Lung (tissue), 12 donors: ENCODE data around the gene LPIN1. TPM values are rescaled to one million over a fixed set of nuclear protein-coding genes. Genes with fewer than 3 reads are reported as not detected.
"Not testable (repeated sequence)": the region's sequence is repeated elsewhere in the genome, so short reads cannot be mapped to it uniquely, and the experiment has no call there.

ENCODE experiments used
- ATAC-seq: fragments of 200-7000 bp; cut with Tn5 transposase; one replicate; pipeline ENCODE4 v1.9.1; 2020; ENCODE audit warnings: moderate number of reproducible peaks; ENCODE audit not compliant: insufficient read depth, low FRiP score
- DNase-seq, 3 donors: peaks; one replicate each; pipeline ENCODE4 v3.0.0-alpha.2; 2013 to 2017
- H3K27ac ChIP-seq, 2 donors: one replicate each; pipeline ENCODE4 v1.5.1; 2013; ENCODE audit warnings: mild to moderate bottlenecking in 2 of 2, moderate library complexity in 2 of 2, control low read depth in 1 of 2, inconsistent platforms in 1 of 2, low read depth in 1 of 2, low read length in 1 of 2
- H3K27me3 ChIP-seq, 3 donors: one replicate each; pipeline ENCODE4 v1.5.1; 2013; ENCODE audit warnings: low read length in 2 of 3; ENCODE audit not compliant: control insufficient read depth in 3 of 3, insufficient read depth in 3 of 3
- H3K36me3 ChIP-seq, 4 donors: one replicate each; pipeline ENCODE4 v1.5.1; 2013; ENCODE audit warnings: low read length in 4 of 4, mild to moderate bottlenecking in 1 of 4, moderate library complexity in 1 of 4; ENCODE audit not compliant: control insufficient read depth in 4 of 4, insufficient read depth in 4 of 4
- H3K4me1 ChIP-seq, 5 donors: one replicate each; pipeline ENCODE4 v1.5.1; 2013; ENCODE audit warnings: low read length in 5 of 5, mild to moderate bottlenecking in 2 of 5, moderate library complexity in 1 of 5; ENCODE audit not compliant: control insufficient read depth in 5 of 5, insufficient read depth in 5 of 5
- H3K4me3 ChIP-seq: one replicate; pipeline ENCODE4 v1.5.1; 2013; ENCODE audit warnings: mild to moderate bottlenecking, control low read depth, moderate library complexity
- H3K9ac ChIP-seq, 2 donors: one replicate each; pipeline ENCODE4 v1.5.1; 2013; ENCODE audit warnings: low read length in 2 of 2, control low read depth in 1 of 2; ENCODE audit not compliant: insufficient read depth in 1 of 2
- H3K9me3 ChIP-seq, 4 donors: one replicate each; pipeline ENCODE4 v1.5.1; 2013; ENCODE audit warnings: low read length in 3 of 4, mild to moderate bottlenecking in 1 of 4, moderate library complexity in 1 of 4; ENCODE audit not compliant: control insufficient read depth in 4 of 4, insufficient read depth in 3 of 4
- CTCF ChIP-seq: IDR thresholded peaks from 2 replicates; pipeline ENCODE4 v1.5.1; 2012; ENCODE audit warnings: mild to moderate bottlenecking; ENCODE audit errors: control extremely low read depth, extremely low read depth
- WGBS, 2 donors: extraction: QIAGEN DNeasy Blood & Tissue Kit; methylation state at CpG; one replicate each; pipeline ENCODE4 v1.1.7; 2013; 5-methylcytosine and 5-hydroxymethylcytosine counted together
- polyA plus RNA-seq, 2 donors: library from polyadenylated mRNA; stranded (reverse); fragments of 200-250 nt; gene quantifications; one replicate each; pipeline ENCODE4 v1.2.1, GENCODE V29; 2013
- total RNA-seq, 2 donors: library from RNA; depleted of rRNA in 1 of 2; stranded (reverse); fragments of >200 nt in 1 of 2; gene quantifications; one replicate each; pipeline ENCODE4 v1.2.1, GENCODE V29; 2014 to 2021
- donor health status: control.
- donor health status: control.
- donor health status: Bipolar disorder and iron deficiency.
- donor health status: healthy.
- donor health status: DM: yes; HTN: yes; CAD: no.

The LPIN1 gene
- total and polyA plus RNA-seq, 4 donors, result 14.7 to 43.4 (median 26.0) TPM

GRCh38 chr2:11811036-11811654, 64.7 kb downstream of the LPIN1 start:
- Histone ChIP-seq H3K9me3 (no peaks in the 10 kb centered on the region), H3K27me3 (no peaks in the 10 kb centered on the region), H3K4me1 (peaks cover 0 to 6% (median 0%) of the 10 kb centered on the region in 5 donors), H3K27ac (no peak overlapping the region), H3K4me3 (no peak overlapping the region), H3K9ac (no peak overlapping the region), H3K36me3 (peaks cover 16 to 41% (median 17%) of the 10 kb centered on the region in 4 donors)
- ATAC-seq, result no peak
- 92 to 96% methylated on average over 6 of the region's 6 CpGs for WGBS, 2 donors
- DNase-seq, result no peak
- no peak for TF ChIP-seq CTCF

- Histone ChIP-seq H3K4me1 (peaks cover 0 to 6% (median 0%) of the 10 kb centered on the region in 5 donors), H3K36me3 (peaks cover 6 to 36% (median 15%) of the 10 kb centered on the region in 4 donors), H3K4me3 (no peak overlapping the region), H3K9ac (no peak overlapping the region), H3K9me3 (no peaks in the 10 kb centered on the region), H3K27ac (no peak overlapping the region), H3K27me3 (no peaks in the 10 kb centered on the region)
- no peak for TF ChIP-seq CTCF
- DNase-seq (no peak), ATAC-seq (no peak)
- 95 to 98% methylated on average over 25 of the region's 25 CpGs for WGBS, 2 donors
These were observed 66.2 kb downstream of the LPIN1 start for GRCh38 chr2:11812466-11813248.

GRCh38 chr2:11813345-11813744, 66.9 kb downstream of the LPIN1 start:
- H3K4me1 ChIP-seq, H3K9ac ChIP-seq, DNase-seq, H3K27ac ChIP-seq, H3K4me3 ChIP-seq, ATAC-seq, H3K9me3 ChIP-seq, H3K27me3 ChIP-seq: not testable (repeated sequence)
- 96 to 97% methylated on average over 10 of the region's 10 CpGs for WGBS, 2 donors
- peaks cover 5 to 31% (median 12%) of the 10 kb centered on the region in 4 donors for H3K36me3 ChIP-seq

GRCh38 chr2:11813951-11814350, 67.5 kb downstream of the LPIN1 start:
- no peak for TF ChIP-seq CTCF
- WGBS, 2 donors, result 96% methylated on average over 7 of the region's 7 CpGs
- Histone ChIP-seq H3K4me3 (no peak overlapping the region), H3K27me3 (no peaks in the 10 kb centered on the region), H3K9ac (no peak overlapping the region), H3K27ac (no peak overlapping the region), H3K4me1 (peaks cover 0 to 15% (median 0%) of the 10 kb centered on the region in 5 donors), H3K9me3 (no peaks in the 10 kb centered on the region), H3K36me3 (peaks cover 5 to 31% (median 12%) of the 10 kb centered on the region in 4 donors)
- ATAC-seq (no peak), DNase-seq (no peak)
